ENCODE data around the gene TCEA3.

TCEA3 gene

DNA sequence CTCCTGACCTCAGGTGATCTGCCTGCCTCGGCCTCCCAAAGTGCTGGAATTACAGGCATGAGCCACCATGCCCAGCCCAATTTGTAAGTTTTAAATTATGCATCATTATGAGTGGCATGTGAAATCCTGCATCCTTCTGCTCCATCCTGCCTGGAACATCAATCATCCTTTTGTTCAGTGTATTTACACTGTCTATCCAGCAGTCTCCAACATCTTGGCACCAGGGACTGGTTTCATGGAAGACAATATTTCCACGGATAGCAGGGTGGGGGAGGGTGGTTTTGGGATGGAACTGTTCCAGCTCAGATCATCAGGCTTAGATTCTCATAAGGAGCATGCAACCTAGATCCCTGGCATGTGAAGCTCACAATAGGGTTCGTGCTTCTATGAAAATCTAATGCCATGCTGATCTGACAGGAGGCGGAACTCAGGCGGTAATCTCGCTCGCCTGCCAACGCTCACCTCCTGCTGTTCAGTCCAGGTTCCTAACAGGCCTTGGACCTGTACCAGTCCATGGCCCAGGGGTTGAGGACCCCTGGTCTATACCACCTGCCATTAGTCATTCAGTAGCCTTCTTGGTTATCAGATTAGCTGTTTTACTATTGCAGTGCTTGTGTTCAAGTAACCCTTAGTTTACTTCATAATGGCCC is 22.2 kb upstream of the TCEA3 start:
- no peak for DNase-seq

DNA sequence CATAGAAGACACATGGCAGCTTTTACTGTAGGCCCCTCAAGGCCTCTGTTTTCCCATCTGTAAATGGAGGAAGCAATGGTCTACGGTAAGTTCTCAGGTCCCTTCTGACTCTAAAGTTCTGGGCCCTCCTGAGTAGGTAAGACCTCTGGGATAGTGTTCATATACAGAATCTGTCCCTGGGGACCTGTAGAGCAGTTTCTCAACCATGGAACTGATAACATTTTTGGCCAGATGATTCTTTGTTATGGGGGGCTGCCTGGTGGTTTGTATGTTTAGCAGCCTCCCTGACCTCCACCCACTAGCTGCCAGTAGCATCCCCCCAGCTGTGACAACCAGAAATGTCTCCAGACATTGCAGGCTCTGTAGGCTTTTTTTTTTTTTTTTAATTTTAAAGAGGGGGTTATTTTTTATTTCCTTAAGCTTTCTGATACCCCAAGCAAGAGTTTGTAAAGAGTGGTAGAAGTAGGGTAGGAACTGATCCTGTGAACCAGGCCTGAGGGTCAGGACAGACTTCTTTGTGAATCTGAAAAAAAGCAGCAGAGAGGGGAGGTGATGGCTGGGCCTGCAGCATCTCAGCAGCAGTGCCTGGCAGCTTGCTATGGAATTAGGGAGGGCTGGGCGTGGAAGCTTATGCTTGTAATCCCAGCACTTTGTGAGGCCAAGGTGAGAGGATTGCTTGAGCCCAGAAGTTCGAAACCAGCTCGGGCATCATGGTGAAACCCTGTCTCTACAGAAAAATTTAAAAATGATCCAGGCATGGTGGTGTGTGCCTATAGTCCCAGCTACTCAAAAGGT is 20.2 kb upstream of the TCEA3 start:
- no peak for DNase-seq

DNA sequence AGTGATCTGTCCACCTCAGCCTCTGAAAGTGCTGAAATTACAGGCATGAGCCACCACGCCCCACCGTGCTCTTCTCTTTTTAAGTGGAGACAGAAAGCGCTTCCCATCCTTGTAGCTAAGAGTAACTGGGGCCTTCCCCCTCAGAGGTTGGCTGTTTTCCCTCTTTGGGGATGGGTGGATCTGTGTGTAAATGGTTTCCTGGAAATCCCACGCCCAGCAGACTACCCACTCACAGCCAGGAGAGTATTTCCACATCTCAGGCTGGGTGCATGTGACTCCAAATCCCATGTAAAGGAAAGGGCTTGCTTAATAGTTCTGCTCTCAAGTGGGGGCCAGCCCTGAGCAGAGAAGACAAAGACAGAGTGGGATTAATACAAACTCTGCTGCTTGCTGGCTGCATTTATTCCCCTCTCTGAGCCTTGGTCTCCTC is 19.6 kb upstream of the TCEA3 start:
- no peak for DNase-seq

DNA sequence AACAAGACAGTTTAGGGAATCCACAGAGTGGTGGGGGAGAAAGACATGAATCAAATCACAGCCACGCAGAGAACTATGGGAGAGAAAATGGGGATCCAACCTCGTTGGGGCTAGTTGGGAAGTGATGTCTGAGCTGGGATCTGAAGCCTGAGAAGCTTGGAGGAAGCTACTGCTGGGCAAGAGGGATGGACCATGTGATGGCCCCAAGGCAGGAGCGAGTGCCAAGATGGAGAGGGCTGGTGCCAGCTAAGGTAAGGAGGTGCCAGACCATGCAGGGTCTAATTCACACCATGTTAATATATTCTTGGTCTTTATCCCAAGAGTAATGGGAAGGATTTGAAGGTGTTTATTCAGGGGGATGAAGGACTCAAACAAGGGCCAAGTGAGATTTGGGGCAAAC is 18.2 kb upstream of the TCEA3 start:
- DNase-seq = no peak

DNA sequence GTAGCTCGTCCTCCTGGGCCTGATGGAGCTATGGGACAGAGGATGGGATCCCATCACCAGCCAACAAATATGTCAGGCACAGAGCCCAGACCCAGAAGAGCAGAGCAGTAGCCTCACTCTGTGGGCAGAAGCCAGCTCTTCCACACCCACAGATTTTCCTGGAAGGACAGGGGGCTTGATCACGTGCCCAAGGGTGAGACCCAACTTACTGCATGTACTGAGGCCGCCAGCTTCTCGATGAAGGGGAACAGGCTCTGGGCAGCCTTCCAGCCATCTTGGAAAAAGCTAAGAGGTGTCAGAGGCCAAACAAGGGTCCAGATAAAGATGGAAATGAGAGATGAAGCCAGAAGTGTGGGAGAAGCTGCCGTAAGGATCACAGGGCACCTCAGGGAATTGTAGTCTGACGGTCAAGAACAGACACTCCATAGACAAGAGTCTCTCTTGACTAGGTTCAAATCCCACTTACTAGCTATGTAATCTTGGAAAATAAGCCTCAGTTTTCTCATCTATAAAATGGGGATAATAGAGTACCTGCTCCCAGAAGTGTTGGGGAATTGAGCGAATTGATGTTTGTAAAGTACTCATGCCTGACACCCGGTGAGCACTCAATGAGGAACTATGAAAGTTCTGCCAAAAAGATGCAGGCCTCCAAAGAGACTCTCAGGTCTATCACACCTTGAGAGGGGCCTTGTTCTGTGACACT is 17.0 kb upstream of the TCEA3 start:
- no peak for DNase-seq

DNA sequence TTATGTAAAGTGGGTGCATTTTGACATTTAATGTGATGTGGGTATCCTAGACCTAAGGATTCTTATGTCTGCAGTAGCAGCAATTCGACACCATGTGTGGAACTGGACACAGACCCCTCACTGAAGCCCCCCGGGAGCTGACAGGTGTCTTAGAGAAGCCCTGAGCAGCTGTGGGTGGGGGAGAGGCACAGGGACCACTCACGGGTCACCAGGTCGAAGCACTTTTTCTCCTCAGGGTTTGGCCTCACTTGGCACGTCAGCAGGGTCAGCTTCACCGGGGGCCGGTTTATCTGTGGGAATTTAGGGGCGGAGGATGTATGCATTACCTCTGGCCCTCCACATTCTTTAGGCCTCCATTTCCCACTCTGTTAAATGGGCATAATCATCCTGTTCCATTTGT is 14.0 kb upstream of the TCEA3 start:
- DNase-seq = no peak

DNA sequence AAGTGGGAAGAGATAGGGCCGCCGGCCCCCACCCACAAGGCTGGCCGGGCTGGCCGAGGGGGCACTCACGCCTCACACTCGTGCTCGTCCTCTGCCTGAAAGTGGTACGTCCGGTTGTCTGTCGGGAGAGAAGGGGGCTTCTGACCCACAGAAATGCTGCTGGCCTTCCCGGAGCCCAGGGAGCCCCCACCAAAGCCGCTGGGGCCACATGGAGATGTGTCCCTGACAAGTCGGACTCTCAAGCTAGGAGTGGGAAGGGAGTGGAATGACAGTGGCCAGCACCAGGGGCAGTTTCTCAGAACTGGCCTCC is 12.8 kb upstream of the TCEA3 start:
- DNase-seq = no peak

DNA sequence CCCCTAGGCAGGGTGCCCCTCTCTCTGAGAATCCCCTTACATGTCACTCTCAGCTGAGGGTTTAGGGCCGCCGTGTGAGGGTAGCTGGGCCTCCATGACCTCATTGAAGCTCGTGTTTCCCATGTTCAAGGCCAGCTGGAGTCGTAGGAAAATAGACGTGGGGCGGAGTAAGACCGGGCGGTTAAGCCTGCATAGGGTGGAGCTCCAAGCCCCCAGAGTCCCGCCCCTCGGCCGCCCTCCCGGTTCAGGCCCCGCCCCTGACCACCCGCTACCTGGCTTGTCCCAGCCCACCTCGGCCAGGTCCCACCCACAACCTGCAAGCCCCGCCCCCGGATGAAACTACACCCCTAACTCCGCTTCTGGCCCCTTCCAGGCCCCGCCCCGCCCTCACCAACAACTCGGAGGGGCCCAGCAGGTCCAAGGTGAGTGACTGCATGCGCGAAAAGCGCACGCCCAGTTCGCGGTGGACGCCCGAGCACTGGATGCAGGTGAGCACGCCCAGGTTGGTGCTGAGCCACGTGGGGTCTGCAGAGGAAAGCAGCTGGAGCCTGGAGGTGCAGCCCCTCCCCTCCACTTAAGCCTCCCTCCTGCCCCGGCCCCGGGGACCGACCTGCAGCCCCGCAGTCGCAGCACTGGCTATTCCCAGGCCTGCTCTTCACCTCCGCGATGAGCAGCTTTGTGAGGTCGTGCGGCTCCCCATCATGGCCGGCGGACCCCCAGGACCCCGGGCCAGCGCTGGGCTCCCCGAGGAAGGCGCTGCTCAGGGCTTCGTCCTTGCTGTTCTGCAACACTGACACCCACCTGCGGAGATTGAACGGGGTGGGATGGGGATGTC is 12.2 kb upstream of the TCEA3 start:
- peak; percentile 43 for DNase-seq

DNA sequence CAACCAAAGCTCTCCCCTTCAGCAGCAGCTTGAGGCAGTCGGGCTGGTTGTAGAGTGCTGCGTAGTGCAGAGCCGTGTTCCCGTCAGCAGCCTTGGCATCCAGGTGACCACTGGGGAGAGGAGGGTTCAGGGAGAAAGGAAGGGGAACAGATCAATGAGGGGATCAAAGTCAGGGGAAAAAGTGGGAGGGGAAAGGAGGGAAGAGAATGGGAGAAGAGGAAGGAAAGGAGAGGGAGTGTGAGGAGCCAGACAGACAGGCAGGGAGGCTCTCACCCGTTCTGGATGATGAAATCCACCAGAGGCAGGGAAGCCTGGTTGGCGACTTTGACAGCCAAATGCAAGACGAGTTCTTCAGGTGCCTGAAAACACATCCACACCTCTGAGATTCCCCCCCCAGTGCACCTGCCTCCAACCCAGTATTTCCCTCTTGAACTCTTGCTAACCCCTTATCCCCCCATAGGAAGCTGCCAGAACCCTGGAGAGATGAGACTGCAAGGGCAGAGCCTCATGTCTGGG is 9.8 kb upstream of the TCEA3 start:
- DNase-seq = no peak

DNA sequence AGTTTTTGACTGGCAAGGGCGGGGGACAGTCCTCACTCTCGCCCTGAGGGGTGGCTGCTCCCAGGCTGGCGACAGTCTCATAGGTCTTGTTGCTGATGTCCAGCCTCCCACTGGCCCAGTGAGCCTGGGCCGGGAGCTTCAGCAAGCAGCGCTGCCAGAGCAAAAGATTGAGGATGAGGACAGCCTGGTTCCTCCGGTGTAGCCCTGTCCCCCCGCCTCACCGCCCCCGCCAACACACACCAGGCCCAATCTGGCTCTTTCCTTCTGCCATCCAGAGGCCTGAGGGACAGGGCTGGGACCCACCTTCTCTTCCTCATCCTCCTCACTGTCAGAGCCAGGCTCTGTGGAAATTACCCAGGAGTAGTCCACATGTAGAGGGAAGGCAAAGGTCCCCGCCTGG is 8.6 kb upstream of the TCEA3 start:
- no peak for DNase-seq

DNA sequence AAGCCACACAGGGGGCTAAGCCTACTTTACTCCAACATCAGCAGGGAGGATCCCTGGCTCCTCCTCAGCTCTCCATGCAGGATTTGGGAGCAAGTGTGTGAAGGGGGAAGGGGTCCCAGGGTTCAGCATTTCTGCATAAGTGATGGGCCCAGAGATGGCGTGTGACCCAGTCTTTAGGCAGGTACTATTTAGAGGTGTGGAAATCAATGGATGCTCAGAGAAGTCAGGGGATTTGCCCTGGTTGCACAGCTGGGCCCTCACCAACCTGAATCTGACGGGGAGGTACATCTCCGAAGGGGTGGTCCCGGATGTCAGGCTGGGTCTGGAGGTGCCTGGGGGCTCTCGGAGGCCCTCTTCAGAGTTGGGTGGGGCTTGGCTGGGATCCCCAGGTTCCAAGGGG is 6.9 kb upstream of the TCEA3 start:
- no peak for DNase-seq

DNA sequence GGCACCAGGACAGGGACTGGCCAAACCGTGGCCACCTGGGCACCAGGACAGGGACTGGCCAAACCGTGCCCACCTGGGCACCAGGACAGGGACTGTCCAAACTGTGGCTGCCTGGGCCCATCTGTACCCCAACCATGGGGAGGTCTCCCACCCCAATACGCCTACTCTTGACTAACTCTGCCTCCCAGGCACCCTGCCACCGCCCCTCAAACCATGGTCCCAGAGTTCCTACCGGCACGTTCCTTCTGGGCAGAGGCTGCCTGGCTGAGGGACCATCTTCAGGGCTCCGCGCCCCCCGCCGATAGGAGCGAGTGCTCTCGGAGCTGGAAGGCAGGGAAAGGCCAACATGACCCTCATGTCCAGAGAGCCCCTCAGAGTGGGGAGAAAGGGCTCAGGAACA is 6.3 kb upstream of the TCEA3 start:
- no peak for DNase-seq

DNA sequence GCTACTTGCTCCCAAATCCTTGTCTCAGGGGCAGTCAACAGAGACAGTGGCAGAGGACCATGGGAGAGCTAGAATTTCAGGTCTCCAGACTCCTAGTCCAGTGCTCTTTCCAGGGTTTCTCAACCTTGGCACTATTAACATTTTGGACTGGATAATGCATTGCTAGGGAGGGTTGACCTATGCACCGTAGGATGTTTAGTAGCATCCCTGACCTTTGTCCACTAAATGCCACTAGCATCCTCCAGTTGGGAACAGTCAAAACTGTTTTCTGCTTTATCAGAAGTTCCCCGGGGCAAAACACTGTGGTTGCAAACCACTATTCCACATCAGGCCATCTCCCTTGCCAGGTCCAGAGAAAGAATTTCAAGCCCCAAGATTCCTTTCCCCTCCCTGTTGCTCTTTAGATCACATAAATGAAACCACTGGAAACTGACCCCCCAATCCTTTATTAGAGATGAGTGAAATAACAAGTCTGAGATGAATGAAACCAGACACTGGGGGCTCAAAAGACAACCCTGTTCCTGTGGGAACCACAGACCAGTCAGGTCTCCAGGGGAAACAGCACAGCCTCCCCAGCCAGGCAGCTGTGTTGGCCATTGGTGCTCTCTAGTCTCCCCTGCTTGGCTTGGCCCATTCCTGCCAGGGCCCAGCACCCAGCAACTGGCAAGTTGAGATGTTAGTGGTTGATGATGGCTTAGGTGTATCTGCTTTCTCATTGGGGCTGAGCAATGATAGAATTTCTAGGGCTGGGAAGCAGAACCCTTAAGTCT is 3.8 kb upstream of the TCEA3 start:
- DNase-seq = no peak

DNA sequence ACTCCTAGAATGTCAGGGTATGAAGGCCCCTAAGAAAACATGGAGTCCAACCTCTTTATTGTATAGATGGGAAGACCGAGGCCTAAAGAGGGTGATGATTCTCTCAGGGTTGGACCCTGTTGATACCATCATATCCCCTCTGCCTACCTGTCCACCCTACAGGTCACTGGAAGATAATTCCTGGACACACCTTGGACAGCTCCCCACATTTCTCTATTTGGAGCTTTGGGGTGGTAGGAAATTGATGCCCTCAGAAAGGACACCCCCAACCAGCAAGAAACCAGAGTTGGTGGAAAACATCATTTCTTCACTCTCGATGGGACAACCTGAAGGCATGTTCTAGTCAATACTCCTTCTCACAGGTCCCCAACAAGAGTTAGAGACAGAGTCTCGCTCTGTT is 3.0 kb upstream of the TCEA3 start:
- DNase-seq = no peak

DNA sequence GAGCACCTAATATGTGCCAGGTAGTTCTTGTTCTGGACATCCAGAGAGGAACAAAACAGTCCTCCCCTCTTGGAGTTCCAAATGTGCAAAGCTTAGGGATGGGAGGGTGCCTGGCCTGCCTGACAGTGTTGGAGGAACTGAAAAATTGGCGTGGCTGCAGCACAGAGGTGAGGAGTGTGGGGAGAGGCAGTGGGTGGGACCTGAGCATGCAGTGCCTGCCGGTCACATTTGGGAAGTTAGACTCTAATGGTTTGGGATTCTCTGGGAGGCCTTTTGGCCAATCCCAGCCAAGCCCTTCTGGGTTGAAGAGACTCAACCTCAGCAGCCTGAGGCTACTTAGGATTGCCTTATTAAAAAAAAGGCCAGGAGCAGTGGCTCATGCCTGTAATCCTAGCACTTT is 2.3 kb upstream of the TCEA3 start:
- DNase-seq = no peak

DNA sequence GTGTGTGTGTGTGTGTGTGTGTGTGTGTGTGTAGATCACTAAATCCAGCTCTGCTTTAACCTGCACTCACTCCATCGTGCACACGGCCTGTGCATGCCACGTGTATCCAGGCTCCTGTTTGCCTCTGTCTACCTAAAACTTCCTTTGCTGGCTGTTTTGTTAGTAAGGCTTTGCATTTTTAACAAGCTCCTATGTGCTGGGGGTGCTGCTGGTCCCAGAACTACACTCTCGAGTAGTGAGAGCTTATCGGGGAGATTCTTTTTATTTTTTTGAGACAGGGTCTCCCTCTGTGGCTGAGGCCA is 596 bp upstream of the TCEA3 start:
- DNase-seq = no peak

DNA sequence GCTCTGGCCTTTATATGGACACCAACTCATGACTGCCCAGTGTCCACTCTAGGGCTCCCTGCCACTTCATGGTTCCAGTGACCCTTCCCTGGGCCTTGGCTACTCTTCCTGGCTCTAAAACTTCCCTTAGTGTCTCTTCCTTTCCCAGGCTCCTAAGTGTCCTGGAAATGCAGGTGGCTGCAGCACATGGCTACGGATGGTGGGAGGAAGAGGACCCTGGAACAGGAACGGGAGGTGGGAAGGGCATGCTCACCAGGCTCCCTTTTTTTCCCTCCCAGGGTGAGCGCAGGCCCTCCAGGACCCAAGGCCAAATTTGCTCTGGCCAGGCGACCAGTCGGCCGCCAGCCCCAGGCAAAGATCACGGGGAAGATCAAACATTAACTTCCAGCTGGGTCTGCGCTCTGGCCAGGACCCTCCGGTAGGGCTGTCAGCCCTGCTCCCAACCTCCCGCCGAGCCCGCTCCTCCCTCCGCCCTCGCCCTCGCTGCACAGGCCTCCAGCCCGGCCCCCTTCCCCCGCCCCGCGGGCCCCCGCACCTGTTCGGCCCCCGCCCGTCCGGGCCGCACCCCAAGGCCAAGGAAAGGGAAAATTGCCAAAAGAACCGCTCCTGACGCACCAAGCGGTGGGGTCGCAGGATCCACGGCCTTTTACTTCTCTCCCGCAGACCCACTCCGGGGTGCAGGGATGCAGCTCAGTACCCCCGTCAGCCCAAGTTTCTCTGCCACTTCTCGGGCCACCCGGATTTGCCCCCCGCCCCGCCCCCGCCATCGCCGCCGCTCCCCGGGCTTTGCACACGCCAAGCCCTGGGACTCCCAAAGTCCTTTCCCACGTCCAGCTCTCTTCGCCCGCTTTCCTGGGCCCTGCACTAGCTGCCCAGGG is 894 bp downstream of the TCEA3 start:
- DNase-seq = no peak

DNA sequence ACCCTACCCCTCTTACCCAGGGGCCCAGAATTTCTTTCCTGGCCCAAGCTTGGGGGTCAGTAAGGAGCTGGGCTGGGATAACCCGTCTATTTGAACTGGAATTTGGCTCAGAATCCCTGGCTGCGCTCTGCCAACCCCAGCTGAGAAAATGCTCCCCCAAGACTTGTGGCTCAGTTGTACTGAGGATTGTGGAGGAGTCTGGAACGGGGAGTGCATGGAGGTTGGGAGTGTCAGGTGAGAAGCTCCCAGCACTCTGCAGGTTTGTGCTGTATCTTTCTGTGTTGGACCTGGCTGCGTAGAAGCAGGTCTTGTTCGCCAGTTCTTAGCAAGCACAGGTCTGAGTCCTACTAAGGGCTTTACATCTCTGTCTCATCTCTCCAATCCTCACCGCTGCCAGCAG is 1.6 kb downstream of the TCEA3 start:
- no peak for DNase-seq

DNA sequence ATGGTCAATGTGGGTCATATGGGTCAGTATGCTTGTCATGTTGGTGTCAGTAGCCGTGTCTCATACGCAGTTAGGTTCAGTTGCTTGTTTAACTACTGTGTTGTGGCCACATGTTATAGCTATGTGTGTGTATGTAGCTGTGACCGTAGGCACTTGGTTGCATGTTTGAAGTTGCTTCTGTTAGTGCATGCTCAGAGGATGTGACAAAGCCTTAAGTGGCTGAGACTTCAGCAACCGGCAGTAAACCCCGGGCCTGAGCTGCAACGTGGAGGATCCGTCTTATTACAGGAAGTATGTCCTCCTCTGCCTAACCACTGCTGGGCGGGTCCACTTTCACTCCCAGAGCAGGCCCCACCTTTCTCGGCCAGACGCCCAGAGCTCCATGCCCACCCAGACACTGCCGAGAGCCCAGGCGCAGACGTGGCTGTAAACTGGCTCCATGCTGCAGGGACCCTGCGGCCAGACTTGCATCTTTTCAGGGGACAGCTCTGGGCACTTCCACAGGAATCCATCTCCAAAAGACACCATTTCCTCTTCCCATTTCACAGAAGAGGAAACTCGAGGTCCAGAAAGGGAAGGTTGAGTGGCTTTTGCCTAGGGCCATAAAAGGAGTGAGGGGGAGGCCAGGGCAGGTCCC is 2.2 kb downstream of the TCEA3 start:
- peak; percentile 40 for DNase-seq

DNA sequence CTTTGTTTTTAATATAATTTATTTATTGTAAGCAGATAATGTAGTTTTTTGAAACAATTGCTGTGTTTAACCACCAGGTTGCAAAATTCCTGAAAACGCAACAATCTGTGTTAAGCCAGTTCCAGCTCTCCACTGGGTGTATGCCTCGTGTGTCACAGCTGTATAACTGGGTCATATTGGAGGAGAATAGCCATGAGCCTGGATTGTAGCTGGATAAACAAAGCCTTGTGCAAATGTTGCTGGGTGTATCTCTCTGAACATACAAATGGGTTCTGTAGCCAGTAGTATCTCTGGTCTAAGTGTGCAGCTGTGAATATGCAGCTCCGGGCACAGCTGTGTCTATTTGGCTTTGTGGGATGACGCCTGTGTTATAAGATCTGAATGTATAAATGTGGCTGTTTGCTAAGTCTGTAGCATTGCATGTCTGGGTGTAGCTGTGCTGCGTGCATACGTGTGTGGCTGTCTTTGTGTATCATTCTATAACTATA is 2.8 kb downstream of the TCEA3 start:
- DNase-seq = no peak

DNA sequence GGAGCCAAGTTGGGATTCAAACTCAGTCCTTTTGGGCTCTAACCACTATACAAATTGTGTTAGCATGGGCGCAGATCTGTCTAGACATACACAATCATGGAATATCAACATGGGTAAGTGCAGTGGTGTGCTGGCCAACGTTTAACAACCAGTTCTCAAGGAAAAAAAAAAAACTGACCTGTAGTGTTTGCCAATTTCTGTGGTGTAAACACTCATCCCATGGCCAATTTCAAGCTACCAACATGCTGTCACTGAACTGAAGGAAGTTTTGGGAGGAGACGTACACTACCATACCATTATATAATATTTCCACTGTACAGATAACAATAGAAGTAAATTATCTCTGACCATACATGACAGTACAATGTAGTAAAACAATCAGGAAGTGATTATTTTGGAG is 3.2 kb downstream of the TCEA3 start:
- DNase-seq = no peak

Data from activated CD8-positive, alpha-beta memory T cell treated with anti-CD3 and anti-CD28 coated beads, Interleukin-2, amount 50 U/mL, for 4 hours (primary cell).